HG03469 (cell line): ENCODE measurements around the gene CDKAL1.

ENCODE experiments used
- ATAC-seq: cut with Tn5 transposase; IDR thresholded peaks from one replicate; pipeline ENCODE4 v1.9.1; 2021; ENCODE audit warnings: mild to moderate bottlenecking, moderate library complexity, moderate number of reproducible peaks; ENCODE audit not compliant: unreplicated experiment

The CDKAL1 gene

DNA sequence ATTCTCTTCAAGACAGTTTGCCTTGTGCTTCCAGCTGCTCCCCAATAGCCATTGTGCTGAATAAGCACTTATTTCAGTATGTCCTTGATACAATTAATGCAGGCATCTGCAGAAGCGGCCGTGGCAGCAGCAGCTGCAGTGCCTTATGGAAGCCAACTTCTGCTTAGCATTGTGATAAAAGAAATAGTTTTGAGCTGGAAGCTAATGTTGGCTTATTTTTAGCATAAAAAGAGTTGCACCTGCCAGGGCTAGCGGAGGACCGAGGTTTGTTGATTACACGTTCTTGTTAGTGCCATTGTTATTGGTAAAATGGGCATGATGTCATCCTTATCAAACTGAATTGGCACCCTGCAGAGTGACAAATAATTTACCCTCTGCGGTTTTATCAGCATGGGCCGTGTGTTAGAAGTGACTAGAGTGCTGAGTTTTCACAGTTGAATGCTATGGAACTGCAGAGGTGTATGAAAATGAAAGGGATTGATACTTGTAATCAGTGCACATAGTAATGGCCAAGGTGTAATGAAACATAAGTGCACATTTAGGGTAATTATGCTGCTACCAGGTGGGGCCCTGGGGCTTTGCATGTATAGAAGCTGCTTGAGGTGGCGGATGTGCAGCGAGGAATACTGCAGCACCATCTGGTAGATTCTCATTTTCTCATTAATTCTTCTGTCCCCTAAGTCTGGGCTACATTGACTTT, 334.3 kb downstream of the CDKAL1 start:
- no peak for ATAC-seq

DNA sequence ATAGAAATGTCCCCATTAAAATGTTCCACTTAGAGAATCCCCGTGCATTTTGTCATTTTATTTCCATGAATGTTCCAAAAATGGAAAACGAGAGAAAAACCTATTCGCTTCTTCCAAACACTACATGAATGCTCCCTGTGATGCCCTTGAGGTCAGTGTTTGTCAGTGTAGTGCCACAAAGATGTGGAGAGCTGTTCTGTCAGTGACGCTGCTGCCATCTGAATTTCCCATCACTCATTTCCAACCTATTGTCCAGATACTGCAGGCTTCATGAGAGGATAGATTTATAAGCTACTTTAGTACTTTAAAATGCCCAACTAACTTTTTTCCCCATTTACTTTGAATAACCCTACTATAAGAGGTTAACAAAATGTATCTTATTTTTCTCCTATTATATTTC, 335.8 kb downstream of the CDKAL1 start:
- ATAC-seq = no peak

DNA sequence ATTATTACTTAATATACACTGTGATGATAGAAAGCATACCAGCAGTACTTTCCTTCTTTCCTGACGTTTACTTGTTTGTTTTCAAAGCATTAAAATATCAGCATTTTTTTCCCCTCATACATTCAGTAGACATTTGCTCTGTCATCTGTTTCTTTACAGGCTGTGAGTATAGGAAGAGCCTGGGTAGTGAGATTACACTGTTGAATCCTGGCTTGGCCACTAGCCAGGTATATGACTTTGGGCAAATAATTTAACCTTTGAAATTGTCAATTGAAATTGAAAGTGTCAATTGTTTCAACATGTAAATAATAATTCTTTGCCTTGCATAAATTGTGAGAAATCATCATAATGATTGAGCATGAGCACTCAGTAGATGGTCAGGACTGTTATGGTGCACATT, 336.2 kb downstream of the CDKAL1 start:
- no peak for ATAC-seq

GRCh38 chr6:20873425-20874190, 339.4 kb downstream of the CDKAL1 start:
- no peak for ATAC-seq

GRCh38 chr6:20875369-20875963, 341.2 kb downstream of the CDKAL1 start:
- no peak for ATAC-seq

GRCh38 chr6:20876036-20876435, 341.8 kb downstream of the CDKAL1 start:
- no peak for ATAC-seq

GRCh38 chr6:20876561-20876960, 342.3 kb downstream of the CDKAL1 start:
- ATAC-seq = no peak

- peak; percentile 93 for ATAC-seq
These were observed 343.0 kb downstream of the CDKAL1 start for GRCh38 chr6:20877008-20877937.

GRCh38 chr6:20879121-20879520, 344.9 kb downstream of the CDKAL1 start:
- ATAC-seq = no peak

DNA sequence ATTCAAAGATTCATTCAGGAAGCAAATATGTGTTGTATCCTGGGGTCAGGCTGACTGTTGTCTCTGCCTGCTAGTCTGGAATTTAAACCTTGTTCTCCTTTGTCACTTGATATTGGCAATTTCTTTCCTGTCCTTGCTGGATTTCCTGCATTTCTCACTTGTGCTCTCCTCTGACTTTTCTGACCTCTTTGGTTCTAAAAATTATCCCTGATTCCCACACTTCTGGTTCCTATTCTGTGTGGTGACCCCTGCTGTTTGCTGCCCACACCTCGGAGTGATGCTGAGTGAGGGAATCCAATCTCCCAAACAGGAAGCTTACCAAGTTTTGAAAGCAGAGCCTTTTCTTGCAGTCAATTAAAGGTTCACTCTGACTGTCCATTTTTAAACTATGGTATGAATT, 345.3 kb downstream of the CDKAL1 start:
- no peak for ATAC-seq

DNA sequence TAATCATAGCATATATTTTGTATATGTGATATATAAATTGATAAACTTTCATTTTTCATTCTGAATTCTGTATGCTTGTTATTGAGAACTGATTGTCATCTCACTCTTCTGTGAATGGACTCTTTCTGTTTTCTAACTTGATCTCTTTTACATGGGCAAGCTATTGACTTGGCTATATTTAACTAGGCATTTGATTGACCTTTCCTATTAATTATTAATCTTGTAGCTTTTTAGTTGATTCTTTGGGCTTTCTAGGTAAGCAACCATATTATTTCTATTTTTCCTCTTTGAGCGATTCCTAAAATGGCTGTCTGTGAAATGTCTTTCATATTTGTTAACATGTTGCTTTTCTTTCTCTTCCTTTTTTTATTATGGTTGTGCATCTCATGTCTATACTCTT, 347.1 kb downstream of the CDKAL1 start:
- no peak for ATAC-seq

DNA sequence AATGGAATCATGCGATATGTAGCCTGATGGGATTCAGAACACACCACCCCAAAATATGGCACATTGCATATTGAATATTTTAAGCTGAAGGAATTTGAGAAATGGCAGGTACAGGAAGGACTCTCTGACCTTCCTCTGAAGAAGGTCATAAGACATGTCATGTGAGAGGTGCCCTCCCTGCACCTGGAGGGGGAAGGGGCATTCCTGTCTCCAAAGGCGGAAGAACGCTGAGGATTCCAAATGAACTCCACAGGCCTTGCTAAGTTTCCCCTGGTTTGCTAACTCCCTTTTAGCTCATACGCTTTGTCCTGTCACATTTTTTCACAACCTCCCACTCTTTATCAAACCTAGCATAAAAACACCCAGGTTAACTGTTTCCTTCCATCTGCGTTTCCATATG, 347.8 kb downstream of the CDKAL1 start:
- ATAC-seq = no peak

DNA sequence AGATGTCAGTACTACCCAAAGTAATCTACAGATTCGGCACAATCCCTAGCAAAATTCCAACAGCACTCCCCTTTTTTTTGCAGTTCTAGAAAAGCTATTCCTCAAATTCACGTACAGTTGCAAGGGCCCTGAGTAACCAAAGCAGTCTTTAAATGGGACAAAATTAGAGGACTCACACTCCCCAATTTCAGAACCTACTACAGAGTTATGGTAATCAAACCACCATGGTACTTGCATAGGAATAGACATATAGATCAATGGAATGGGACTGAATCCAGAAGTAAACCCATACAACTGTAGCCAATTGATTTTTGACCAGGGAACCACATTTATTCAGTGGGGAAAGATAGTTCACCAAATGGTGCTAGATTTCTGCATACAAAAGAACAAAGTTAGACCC, 350.8 kb downstream of the CDKAL1 start:
- ATAC-seq = no peak

GRCh38 chr6:20891161-20891560, 356.9 kb downstream of the CDKAL1 start:
- no peak for ATAC-seq

- ATAC-seq = no peak
These were observed 358.1 kb downstream of the CDKAL1 start for GRCh38 chr6:20892365-20892764.

- no peak for ATAC-seq
These were observed 359.2 kb downstream of the CDKAL1 start for GRCh38 chr6:20893412-20893811.

- ATAC-seq = peak; percentile 78
These were observed 366.3 kb downstream of the CDKAL1 start for GRCh38 chr6:20900389-20901160.

DNA sequence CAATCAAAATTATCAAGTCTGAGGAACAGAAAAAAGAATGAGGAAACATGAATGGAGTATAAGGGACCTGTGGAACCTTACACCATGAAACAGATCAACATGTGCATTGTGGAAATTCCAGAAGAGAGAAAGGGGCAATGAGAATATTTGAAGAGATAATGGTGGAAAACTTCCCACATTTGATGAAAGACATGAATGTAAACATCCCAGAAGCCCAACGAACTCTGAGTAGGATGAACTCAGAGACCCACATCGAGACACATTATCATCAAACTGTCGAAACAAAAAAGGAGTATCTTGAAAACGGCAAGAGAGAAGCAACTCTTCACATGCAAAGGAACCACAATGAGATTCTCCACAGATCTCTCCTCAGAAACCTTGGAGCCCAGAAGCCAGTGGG, 371.1 kb downstream of the CDKAL1 start:
- ATAC-seq = no peak

- no peak for ATAC-seq
These were observed 372.7 kb downstream of the CDKAL1 start for GRCh38 chr6:20906945-20907344.

- ATAC-seq = no peak
These were observed 373.3 kb downstream of the CDKAL1 start for GRCh38 chr6:20907486-20908071.
